Activated CD4-positive, alpha-beta T cell treated with anti-CD3 and anti-CD28 coated beads for 48 hours (primary cell): ENCODE data around the gene KLHDC1.
A peak's percentile ranks its signal among the peaks of the same experiment; 100 is the strongest.
"Not testable (repeated sequence)": the region's sequence is repeated elsewhere in the genome, so short reads cannot be mapped to it uniquely, and the experiment has no call there.

Experiments
- DNase-seq: peaks from one replicate; pipeline ENCODE4 v3.0.0-alpha.2; 2020

Gene KLHDC1, protein sequence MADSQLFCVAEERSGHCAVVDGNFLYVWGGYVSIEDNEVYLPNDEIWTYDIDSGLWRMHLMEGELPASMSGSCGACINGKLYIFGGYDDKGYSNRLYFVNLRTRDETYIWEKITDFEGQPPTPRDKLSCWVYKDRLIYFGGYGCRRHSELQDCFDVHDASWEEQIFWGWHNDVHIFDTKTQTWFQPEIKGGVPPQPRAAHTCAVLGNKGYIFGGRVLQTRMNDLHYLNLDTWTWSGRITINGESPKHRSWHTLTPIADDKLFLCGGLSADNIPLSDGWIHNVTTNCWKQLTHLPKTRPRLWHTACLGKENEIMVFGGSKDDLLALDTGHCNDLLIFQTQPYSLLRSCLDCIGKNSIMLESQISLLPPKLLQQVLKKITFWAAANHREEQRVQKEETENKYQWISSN

DNA sequence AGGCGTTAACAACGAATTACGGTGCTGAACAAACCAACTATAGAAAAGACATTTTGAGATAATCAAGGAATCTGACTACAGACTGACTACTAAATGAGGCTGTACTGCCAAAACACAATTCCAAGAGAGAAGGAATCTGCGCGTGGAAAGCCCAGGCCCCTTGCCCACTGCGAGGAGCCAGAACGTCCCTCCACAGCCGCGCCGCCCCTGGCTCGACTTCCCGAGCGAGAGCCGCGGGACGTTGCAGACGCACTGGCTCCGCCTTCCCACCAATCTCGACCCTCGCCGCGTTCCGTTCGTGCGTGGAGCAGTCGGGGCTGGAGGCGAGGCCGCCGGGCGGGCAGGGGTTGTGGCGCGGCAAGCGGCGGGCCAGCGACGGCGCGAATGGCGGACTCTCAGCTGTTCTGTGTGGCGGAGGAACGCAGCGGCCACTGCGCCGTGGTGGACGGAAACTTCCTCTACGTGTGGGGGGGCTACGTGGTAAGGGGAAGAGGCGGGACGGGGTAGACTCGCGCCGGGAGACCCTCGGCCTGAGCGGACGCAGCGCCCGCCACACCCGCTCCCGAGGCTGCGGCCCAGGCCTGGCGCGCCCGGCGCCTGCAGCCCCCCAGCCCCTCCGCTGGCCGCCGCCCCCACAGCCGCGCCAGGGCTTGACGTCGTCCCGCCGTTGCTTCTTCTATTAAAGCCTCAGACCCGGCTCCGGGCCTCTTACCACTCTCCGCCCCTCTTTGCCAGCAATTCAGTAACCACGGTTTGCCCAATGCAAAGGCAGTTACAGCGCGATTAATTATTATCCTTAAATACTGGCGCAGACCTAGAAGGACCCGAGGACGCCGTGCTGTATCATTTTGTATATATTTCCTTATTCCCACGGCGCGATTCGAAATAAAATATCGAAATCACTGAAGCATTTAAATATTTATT lies at the start of gene KLHDC1:
Gene KLHDC1 (plus strand): TSS at position 310 of the 924 bp plus-strand sequence. CDS start 75 bp downstream, at position 385.
- peak; percentile 81 for DNase-seq

DNA sequence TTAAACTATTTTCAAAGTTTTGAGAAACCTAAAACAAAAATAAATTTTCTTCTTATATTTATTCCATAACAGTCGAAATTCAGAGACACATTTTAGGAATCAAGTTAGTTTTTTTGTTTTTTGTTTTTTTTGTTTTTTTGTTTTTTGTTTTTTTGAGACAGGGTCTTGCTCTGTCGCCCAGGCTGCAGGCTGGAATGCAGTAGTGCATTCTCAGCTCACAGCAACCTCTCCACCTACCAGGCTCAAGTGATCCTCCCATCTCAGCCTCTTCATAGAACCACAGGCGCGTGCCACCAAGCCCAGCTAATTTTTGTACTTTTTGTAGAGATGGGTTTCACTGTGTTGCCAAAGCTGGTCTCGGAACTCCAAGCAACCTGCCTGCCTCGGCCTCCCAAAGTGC lies 39.4 kb upstream of the KLHDC1 start:
- no peak for DNase-seq

DNA sequence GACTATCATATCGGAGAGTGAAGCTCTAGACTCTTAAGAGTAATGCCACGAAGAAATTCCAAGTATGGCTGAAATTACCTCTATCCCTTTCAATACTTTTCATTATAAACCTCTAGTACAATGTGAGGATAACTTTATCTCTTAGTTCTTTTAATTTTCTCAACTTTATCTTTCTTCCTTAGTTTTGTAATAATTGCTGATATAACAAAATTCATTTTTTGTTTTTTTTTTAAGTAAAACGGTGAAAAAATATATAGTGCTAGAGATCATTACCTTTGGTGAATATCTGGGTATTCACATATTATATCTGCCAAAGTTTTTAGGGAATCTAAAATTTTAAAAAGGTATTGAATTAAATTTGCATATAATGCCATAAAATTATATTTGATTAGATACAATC lies 38.4 kb upstream of the KLHDC1 start:
- no peak for DNase-seq

- DNase-seq: not testable (repeated sequence)
These were observed 35.4 kb upstream of the KLHDC1 start for GRCh38 chr14:49657500-49657899.

DNA sequence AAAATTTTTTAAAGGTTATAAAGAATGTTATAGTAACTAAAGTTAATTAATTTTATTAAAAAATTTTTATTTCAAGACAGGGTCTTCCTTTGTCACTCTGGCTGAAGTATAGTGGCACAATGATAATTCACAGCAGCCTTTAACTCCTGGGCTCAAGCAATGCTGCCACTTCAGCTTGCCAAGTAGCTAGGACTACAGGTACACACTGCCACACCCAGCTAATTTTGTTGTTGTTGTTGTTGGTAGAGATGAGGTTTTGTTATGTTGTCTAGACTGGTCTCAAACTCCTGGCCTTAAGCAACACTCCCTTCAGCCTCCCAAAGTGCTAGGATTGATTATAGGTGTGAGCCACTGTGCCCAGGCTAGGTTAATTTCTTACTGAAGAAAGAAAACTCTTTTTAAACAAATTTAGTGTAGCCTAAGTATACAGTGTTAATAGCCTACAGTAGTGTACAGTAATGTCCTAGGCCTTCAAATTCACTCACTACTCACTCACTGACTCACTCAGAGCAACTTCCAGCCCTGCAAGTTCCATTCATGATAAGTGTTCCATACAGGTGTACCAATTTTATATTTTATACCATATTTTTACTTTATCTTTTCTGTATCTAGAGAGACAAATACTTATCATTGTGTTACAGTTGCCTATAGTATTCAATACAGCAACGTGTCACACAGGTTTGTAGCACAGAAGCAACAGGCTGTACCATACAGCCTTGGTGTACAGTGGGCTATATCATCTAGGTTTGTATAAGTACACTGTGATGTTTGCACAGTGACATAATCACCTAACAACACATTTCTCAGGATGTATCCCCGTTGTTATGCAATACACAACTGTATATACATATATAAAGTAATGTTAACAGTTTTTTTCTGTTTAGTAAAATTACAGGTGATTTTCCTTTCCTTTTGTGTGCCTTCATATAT lies 33.1 kb upstream of the KLHDC1 start:
- DNase-seq: no peak

DNA sequence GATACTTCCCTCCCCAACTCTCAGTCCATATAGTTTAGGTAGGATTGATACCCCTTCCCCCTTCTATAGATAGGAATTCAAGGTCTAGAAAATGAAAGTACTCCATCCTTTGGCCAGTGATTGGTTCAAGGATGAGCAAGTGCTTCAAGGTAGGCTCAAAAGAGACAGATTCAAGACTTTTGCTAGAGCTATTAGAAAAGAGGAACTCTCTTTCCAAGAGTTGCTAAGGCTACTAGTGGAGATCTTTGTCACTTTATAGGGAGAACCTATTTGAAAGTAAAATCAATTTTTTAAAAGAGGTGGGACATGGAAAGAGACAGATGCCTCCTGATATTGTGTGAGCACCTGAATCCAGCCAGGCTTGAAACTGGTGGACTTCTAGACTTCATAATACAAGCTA lies 22.4 kb upstream of the KLHDC1 start:
- DNase-seq: no peak

DNA sequence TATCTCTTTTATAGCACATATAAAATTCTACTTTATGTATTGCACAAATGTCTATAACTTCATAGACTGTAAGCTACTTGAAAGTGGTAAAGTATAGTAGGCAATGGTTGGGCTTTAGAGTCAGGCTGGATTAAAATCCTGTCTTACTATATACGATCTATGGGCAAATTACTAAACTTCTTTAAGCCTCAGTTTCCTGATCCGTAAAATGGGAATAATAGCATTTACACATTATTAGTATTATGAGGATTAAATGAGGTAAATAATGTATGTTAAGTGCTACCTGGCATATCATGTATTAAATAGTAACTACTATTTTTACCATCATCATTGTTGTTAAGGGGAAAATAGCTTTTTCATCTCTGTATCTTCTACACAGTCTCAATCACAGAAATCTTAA lies 19.3 kb upstream of the KLHDC1 start:
- DNase-seq: no peak

DNA sequence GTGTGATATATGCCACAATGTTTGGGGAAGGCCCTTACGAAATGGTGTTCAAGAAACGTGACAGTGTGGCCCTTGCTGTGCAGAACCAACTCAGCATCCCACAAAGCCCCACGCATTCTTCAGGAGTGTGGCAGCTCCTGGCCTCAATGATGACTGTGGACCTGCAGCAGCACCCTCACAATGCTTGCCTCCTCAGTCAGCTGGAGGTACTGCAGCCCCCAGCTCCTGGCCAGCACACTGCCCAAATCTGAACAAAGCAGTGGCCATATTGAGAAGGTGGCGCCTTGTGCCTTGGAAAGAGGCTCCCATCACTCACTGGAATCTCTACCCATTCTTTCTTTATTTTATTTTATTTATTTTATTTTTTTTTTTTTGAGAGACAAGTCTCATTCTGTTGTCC lies 15.3 kb upstream of the KLHDC1 start:
- no peak for DNase-seq

DNA sequence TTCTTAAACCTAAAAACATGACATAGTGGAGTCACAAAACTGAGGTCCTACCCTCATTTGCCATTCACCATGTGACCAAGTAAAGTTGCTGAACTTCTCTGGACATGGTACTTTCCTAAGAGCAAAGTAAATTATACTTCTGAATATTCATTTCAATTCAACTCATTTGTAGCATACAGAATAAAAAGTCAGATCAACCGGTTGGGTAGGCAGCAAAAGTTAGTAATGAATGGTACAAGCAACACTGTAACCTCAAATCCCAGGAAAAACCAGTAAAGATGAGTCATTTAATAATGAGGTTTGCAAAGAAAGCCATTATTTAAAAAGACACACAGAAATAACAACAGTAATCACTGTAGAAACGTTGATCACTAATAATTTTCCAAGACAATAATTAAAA lies 13.6 kb upstream of the KLHDC1 start:
- no peak for DNase-seq

DNA sequence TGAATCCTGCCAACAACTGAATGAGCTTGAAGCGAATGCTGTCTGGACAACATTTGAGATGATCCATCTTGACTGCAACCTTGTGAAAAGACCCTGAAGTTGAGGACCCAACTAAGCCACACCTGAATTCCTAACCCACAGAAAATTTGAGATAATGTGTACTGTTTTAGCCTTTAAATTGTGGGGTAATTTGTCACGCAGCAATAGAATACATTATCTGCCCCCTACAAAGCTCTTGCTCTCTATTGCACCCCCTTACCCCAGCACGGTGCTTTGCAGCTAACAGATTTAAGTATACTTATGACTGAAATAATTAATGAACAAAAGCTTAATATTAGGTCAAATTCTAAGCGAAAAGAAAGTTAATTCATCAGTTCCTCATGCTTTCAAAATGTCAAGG lies 6.5 kb upstream of the KLHDC1 start:
- no peak for DNase-seq

DNA sequence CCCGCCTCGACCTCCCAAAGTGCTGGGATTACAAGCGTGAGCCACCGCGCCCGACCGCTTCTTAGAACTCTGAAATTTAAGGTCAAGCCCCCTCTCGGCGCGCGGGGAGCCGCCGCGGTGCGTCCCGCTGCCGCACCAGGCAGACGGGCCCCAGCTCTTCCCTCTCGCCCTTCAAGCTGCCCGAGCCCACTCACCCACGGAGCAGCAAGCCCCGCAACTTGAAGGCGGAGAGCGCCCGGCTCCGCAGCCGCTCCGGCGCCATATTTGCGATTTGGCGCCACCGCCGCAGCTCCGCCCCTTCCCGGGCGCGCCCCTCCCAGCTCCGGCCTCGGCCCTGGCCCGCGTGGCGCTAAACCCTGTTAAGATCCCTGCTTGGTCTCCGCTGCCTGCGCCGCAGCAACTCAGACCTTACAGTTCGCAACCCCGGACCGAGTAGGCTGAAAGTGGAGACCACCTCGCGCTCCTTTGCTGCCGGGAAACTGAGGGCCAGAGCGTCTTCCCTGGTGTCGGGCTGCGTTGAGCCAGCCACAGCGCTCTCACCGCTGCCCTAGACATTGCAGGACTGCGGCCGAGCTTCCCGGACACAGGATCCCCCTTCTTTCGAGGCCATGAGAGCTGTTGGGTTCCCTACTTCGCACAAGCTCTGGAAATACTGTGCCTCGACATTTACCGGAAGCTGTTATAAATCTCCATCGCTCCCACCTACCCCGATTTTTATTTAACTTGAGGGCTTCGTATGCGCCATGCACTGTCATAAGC lies 4.8 kb upstream of the KLHDC1 start, which contains the start of gene POLE2:
Gene POLE2 (minus strand): TSS at position 273 of the 759 bp plus-strand sequence. CDS start 11 bp downstream, at position 262.
- DNase-seq: peak; percentile 89

GRCh38 chr14:49688701-49689030 lies 4.3 kb upstream of the KLHDC1 start:
- no peak for DNase-seq

- DNase-seq: peak; percentile 17
These were observed 1.9 kb upstream of the KLHDC1 start for GRCh38 chr14:49691031-49691430.

DNA sequence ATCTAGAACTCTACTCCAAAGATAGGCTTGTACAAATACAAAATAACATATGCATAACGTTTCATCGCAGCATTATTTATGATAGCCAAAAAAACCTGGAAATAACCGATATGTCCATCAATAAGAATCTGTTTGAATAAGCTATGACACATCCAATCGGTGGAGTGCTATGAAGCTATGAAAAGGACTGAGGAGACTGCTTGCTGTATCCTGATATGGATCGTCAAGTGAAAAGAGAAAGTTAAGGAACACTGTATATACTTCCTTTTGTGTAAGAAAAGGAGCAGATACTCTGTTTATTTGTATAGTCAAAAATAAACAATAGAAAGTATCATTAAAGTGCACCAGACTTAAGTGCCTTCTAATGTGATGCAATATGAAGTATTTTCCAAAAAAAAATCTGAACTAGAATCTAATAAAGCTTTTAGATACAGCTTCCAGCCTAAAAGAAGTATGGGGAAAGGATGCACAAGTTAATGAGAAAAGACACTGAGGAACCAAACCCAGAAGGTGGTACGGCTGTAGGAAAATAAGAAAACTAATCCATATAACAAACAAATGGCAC lies 645 bp upstream of the KLHDC1 start:
- DNase-seq: no peak

GRCh38 chr14:49693735-49694124 lies 810 bp downstream of the KLHDC1 start:
- DNase-seq: peak; percentile 8

DNA sequence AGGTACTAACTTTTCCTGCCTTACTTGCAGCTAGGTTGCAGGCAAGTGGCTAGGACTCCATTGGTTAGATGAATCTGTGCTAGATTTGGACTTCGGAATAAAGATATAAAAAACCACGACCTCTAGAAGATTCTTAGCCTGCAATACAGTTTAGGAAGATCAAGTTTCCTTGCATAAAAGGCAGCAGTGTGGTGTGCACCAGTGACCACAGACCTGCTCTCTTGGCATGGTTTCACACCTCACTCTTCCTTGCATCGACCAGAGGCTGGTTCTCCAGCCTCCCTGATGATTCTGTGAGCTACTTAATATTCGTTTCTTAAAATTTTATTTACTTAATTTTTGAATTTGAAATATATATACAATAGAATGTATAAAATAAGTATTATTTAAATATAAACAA lies 9.8 kb downstream of the KLHDC1 start:
- no peak for DNase-seq

- DNase-seq: no peak
These were observed 11.0 kb downstream of the KLHDC1 start for GRCh38 chr14:49703965-49704364.

DNA sequence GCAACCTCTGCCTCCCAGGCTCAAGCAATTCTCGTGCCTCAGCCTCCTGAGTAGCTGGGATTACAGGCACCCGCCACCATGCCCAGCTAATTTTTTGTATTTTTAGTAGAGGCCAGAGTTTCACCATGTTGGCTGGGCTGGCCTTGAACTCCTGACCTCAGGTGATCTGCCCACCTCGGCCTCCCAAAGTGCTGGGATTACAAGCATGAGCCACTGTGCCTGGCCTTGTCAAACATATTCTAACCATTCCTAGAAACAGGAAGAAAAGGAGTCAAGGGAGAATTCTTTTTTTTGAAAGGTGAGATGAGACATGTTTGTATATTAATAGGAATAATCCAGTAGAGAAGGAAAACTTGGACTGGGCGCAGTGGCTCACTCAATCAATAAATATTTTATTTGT lies 11.6 kb downstream of the KLHDC1 start:
- DNase-seq: not testable (repeated sequence)

- not testable (repeated sequence) for DNase-seq
These were observed 18.1 kb downstream of the KLHDC1 start for GRCh38 chr14:49710993-49711392.

DNA sequence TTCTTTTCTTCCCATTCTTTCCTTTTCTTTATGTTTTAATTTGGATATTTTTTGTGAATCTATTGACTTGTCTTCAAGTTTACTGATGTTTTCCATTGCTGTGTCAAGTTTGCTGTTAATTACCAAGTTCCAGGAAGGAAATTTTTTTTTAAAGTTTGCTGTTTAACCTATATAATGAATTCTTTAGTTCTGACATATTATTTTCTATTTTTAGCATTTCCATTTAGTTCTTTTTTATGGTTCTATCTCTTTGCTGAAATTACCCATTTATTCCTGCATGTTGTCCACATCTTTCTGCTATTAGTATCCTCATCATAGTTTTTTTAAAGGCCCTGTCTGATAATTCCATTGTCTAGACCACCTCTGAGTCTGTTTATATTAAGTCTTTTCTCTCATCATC lies 27.8 kb downstream of the KLHDC1 start:
- no peak for DNase-seq

GRCh38 chr14:49721733-49722435 lies 29.0 kb downstream of the KLHDC1 start:
- not testable (repeated sequence) for DNase-seq
